ENCODE measurements around the gene GALNS. TPM values are rescaled to one million over a fixed set of nuclear protein-coding genes. Genes with fewer than 3 reads are reported as not detected.

The GALNS gene
- total and polyA plus RNA-seq, 2 of the 13 experiments (the other 11 are each of a cell fraction or from before 2014, with no cell fraction given): 9.2 to 9.8 TPM

DNA sequence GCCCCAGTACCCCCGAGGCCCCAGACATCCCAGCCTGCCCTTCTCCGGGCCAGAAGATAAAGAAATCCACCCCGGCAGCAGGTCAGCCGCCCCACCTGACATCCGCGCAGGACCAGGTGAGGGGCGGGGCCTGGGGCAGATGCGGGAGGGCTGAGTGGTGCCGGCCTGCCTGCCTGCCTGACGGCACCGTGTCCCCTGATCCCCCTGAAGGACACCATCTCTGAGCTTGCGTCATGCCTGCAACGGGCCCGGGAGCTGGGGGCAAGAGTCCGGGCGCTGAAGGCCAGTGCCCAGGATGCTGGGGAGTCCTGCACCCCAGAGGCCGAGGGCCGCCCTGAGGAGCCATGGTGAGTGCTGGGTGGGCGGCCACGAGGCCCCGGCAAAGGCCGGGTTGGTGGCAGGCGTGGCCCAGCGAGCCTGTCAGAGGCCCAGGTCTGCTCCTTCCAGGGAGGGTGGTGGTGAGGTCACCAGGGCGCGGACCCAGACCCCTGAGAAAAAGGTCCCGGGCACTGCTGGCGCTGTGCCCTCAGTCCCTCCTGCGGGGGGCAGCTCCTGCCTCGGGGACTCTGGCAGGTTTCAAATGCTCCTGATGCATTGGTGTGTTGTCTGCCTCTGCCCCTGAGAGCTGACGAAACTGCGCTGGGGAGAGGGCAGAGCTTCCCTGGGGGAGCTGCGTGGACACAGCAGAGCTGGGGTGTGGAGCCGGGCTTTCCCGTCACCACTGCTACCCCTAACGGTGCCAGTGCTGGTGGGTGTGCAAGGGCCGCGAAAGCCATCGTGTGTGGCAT is 52.0 kb downstream of the GALNS start:
- no TSS peak for BruUV-seq (replicated peaks)
- intact Hi-C loops (cut with micrococcal nuclease; ENCODE audit: unreplicated experiment) (no loop called here), in situ Hi-C loops (cut with HindIII; ENCODE audit: extremely low pct_ligation_motif_present, low pct_unique_long_range_greater_than_20kb) (loop anchor here (5.0 kb wide), 1 partner anchor 47 kb away; no protein-coding TSS in a partner anchor)
- Histone ChIP-seq H3K4me3 (replicated peaks in 1 of 3; ENCODE audit: insufficient read depth in 1 of 3, low read depth in 2 of 3, low read length in 3 of 3) (peak overlapping the region; percentile 73 to 88 (median 76)), H3K4me1 (ENCODE audit: insufficient read depth, low read length) (peaks cover 30% of the 10 kb centered on the region), H2AFZ (ENCODE audit: low read length) (no peak overlapping the region), H3K36me3 (replicated peaks in 1 of 2; ENCODE audit: control insufficient read depth in 1 of 2, insufficient read depth in 2 of 2, low read length in 2 of 2) (peaks cover 12 to 38% of the 10 kb centered on the region in 2 experiments), H4K20me1 (ENCODE audit: insufficient read depth, low read length) (no peaks in the 10 kb centered on the region; the same call in 1 of the 2 replicates), H3K9ac (ENCODE audit: insufficient read depth, low read depth, low read length) (peak overlapping the region; percentile 77), H3K27ac (ENCODE audit: extremely low read length, insufficient read depth, low read length) (peak overlapping the region; percentile 71), H3K79me2 (ENCODE audit: insufficient read depth, low read length) (peaks cover 18% of the 10 kb centered on the region), H3K4me2 (ENCODE audit: low read depth, low read length) (peak overlapping the region; percentile 99), H3K9me3 (ENCODE audit: low read length) (no peaks in the 10 kb centered on the region), H3K27me3 (ENCODE audit: control insufficient read depth in 1 of 2, insufficient read depth in 2 of 2, low read length in 2 of 2) (no peaks in the 10 kb centered on the region)
- ChIA-PET POLR2A (interaction anchor here (1.2 to 2.2 kb wide), 2 partner anchors 11 to 45 kb away, joined by 4 to 6 read pairs; no protein-coding TSS in a partner anchor), CTCF (ENCODE audit: low intra/inter-chr PET ratio, low total read pairs) (no interaction called here)
- peak; percentile 64 for ATAC-seq
- 26% methylated on average over 20 of the region's 39 CpGs for WGBS (ENCODE audit: low lambda C conversion rate)
- peak; percentile 74 for DNase-seq (ENCODE audit: low spot score)
- FAIRE-seq: peak; percentile 42
- TF ChIP-seq SATB2 (CRISPR knock-in tag; IDR thresholded peaks at IDR 0.05): no peak
- TF ChIP-seq ZNF496 (CRISPR knock-in tag; IDR thresholded peaks at IDR 0.05; ENCODE audit: insufficient replicate concordance): no peak
- TF ChIP-seq ZFP90 (CRISPR knock-in tag; IDR thresholded peaks at IDR 0.05; ENCODE audit: borderline replicate concordance): no peak; the same call in 1 of the 2 replicates
- TF ChIP-seq ZNF749 (CRISPR knock-in tag; IDR thresholded peaks at IDR 0.05; ENCODE audit: borderline replicate concordance): no peak
- TF ChIP-seq ELF4 (CRISPR knock-in tag; IDR thresholded peaks at IDR 0.05; ENCODE audit: borderline replicate concordance): no peak
- no peak for TF ChIP-seq SMAD9 (CRISPR knock-in tag; IDR thresholded peaks at IDR 0.05)
- TF ChIP-seq CBX2 (IDR thresholded peaks at IDR 0.05; ENCODE audit: low read depth, low read length): no peak
- no peak for TF ChIP-seq CBX2 (CRISPR knock-in tag; IDR thresholded peaks at IDR 0.05; ENCODE audit: low read depth)
- no peak for TF ChIP-seq MIER3 (CRISPR knock-in tag; IDR thresholded peaks at IDR 0.05; ENCODE audit: borderline replicate concordance)
- no peak for TF ChIP-seq SIX4 (CRISPR knock-in tag; IDR thresholded peaks at IDR 0.05)
- TF ChIP-seq ZNF335 (CRISPR knock-in tag; IDR thresholded peaks at IDR 0.05): peak; percentile 94; the same call in 1 of the 2 replicates
- no peak for TF ChIP-seq MAFF (IDR thresholded peaks at IDR 0.05; ENCODE audit: low read depth, low read length)
- no peak for TF ChIP-seq ZNF747 (CRISPR knock-in tag; IDR thresholded peaks at IDR 0.05; ENCODE audit: borderline replicate concordance)
- TF ChIP-seq ZBTB7B (CRISPR knock-in tag; IDR thresholded peaks at IDR 0.05): peak; percentile 73
- TF ChIP-seq MAFG (CRISPR knock-in tag; IDR thresholded peaks at IDR 0.05): peak; percentile 11; the same call in 1 of the 2 replicates
- TF ChIP-seq DR1 (CRISPR knock-in tag; IDR thresholded peaks at IDR 0.05): 0 out of 2 replicates have a peak, but pooled peaks have one; percentile 44
- no peak for TF ChIP-seq PRDM4 (CRISPR knock-in tag; IDR thresholded peaks at IDR 0.05; ENCODE audit: borderline replicate concordance)
- peak; percentile 86 for TF ChIP-seq ZNF350 (CRISPR knock-in tag; IDR thresholded peaks at IDR 0.05; ENCODE audit: borderline replicate concordance, low read depth)
- TF ChIP-seq CENPT (CRISPR knock-in tag; IDR thresholded peaks at IDR 0.05; ENCODE audit: low read depth): peak; percentile 19; the same call in 1 of the 2 replicates
- 0 out of 3 replicates have a peak, but pooled peaks have one; percentile 3 for TF ChIP-seq MXI1 (IDR thresholded peaks at IDR 0.05; ENCODE audit: borderline replicate concordance, low read depth, low read length)
- no peak for TF ChIP-seq ZNF775 (CRISPR knock-in tag; IDR thresholded peaks at IDR 0.05; ENCODE audit: borderline replicate concordance)
- no peak for TF ChIP-seq PTBP1 (IDR thresholded peaks at IDR 0.05; ENCODE audit: low read depth, low read length, poor library complexity, severe bottlenecking)
